Activated B cell treated with CpG ODN at 0.5 μM for 24 hours (primary cell): ENCODE results near the gene BLOC1S4. TPM values are rescaled to one million over a fixed set of nuclear protein-coding genes. Genes with fewer than 3 reads are reported as not detected.

Experiments
- ATAC-seq: fragments of 200-7000 bp; cut with Tn5 transposase; one replicate; pipeline ENCODE4 v1.10.0; 2021; ENCODE audit warnings: low read depth, mild to moderate bottlenecking, moderate library complexity
- CTCF ChIA-PET: fragments of 350-600 bp; sonication (Branson Sonifier 250); formaldehyde crosslinking; loops from one replicate; lab custom pipeline; 2021; ENCODE audit warnings: antibody characterized with exemption; lab: Charles Lee
- POLR2A ChIA-PET: fragments of 350-600 bp; sonication (Branson Sonifier 250); formaldehyde crosslinking; loops from one replicate; lab custom pipeline; 2021; ENCODE audit warnings: antibody characterized with exemption; lab: Charles Lee
- DNase-seq: peaks from one replicate; pipeline ENCODE4 v3.0.0; 2022
- H3K27ac Mint-ChIP-seq: one replicate; pipeline ENCODE4 v1.8.0; 2020; ENCODE audit warnings: mixed read lengths
- H3K27me3 Mint-ChIP-seq: one replicate; pipeline ENCODE4 v1.8.0; 2021; ENCODE audit warnings: mixed read lengths
- H3K36me3 Mint-ChIP-seq: one replicate; pipeline ENCODE4 v1.8.0; 2021; ENCODE audit warnings: low read depth, mixed read lengths
- H3K4me1 Mint-ChIP-seq: one replicate; pipeline ENCODE4 v1.8.0; 2021; ENCODE audit warnings: mixed read lengths
- H3K4me3 Mint-ChIP-seq: one replicate; pipeline ENCODE4 v1.8.0; 2020; ENCODE audit warnings: mild to moderate bottlenecking, mixed read lengths
- H3K9me3 Mint-ChIP-seq: one replicate; pipeline ENCODE4 v1.8.0; 2020; ENCODE audit warnings: mixed read lengths
- CTCF ChIP-seq: fragments of 200-600 bp; IDR thresholded peaks from one replicate; pipeline ENCODE4 v1.8.0; 2022; ENCODE audit warnings: antibody characterized with exemption, mild to moderate bottlenecking
- intact Hi-C: fragments of 100-400 bp; cut with micrococcal nuclease; formaldehyde crosslinking; loops from one replicate; pipeline ENCODE4 v1.15.1; 2024
- total RNA-seq: library from RNA; stranded (reverse); gene quantifications from 2 replicates; pipeline ENCODE4 v1.2.3, GENCODE V29; 2022

Gene BLOC1S4
- total RNA-seq, 1 donor from 2014 or later: 19.8 TPM

- ChIA-PET POLR2A (interaction anchor here (0.6 kb wide), 1 partner anchor 1116 kb away, joined by 5 read pairs; no protein-coding TSS in a partner anchor), CTCF (no interaction called here)
- intact Hi-C loops: no loop called here
- no peaks in the 10 kb centered on the region for H3K9me3 Mint-ChIP-seq
- no peak overlapping the region for H3K4me3 Mint-ChIP-seq
- no peak overlapping the region for H3K27ac Mint-ChIP-seq
- H3K36me3 Mint-ChIP-seq: no peaks in the 10 kb centered on the region
- H3K27me3 Mint-ChIP-seq: peaks cover 7% of the 10 kb centered on the region
- DNase-seq: no peak
- H3K4me1 Mint-ChIP-seq: no peaks in the 10 kb centered on the region
- TF ChIP-seq CTCF: no peak
- ATAC-seq: no peak
These were observed 27.8 kb upstream of the BLOC1S4 start for GRCh38 chr4:6687947-6688878.

DNA sequence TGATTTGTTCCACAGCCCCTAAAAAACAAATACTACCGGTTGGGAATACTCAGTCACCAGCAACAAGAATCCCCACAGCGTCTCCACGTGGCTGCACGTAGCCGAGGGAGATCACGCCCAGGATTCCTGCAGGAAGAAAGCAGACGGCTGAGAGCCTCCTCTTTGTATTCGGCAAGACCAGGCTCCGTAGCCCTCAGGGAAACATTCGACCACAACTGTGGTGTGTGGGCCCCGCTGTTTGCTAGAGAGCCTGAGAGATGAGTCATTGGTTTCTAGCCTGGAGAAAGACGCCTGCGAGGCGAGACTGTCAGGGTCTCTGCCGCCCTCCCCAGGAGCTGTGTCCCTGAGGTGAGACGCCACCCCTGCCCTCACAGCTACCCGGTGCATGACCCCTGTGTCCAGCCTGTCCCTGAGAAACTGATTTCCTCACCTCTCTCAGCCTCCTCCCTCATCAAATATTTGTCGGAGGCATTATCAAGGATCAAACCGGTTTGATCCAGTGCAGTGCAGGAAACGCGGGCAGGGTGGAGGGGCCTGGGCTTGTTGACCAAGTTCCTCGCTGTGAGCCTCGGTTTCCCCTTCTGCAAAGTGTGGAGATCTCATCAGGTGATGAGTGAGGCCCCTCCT, 27.0 kb upstream of the BLOC1S4 start:
- ChIA-PET POLR2A (interaction anchor here (0.6 kb wide), 1 partner anchor 1115 kb away, joined by 5 read pairs; no protein-coding TSS in a partner anchor), CTCF (no interaction called here)
- ATAC-seq (peak; percentile 56), DNase-seq (no peak)
- H3K36me3 Mint-ChIP-seq: no peaks in the 10 kb centered on the region
- TF ChIP-seq CTCF: no peak
- no peaks in the 10 kb centered on the region for H3K9me3 Mint-ChIP-seq
- H3K4me3 Mint-ChIP-seq: no peak overlapping the region
- no peak overlapping the region for H3K27ac Mint-ChIP-seq
- H3K27me3 Mint-ChIP-seq: peaks cover 7% of the 10 kb centered on the region
- H3K4me1 Mint-ChIP-seq: no peaks in the 10 kb centered on the region
- intact Hi-C loops: no loop called here

DNA sequence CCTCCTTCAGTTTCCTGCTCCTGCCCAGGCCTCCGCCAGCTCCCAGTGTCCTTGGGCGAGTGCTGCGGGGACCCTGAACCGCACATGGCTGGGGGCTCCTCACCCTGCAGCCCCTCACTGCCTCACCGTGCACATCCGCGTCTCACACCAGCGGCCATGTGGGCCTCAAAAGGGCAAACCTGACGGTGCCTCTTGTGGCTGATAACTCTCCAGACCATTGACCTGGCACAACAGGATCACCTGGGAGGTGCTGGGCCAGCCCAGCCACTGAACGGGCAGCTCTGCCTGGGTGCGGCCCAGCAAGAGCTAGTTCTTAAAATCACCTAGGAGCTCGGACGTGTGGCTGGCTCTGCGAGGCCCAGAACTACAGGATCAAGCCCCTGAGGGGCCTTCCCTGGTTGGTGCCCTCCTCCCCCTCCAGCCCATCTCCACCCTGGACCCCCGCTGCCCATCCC, 26.4 kb upstream of the BLOC1S4 start:
- DNase-seq (no peak), ATAC-seq (no peak)
- ChIA-PET CTCF (no interaction called here), POLR2A (no interaction called here)
- Mint-ChIP-seq H3K4me3 (no peak overlapping the region), H3K9me3 (no peaks in the 10 kb centered on the region), H3K27me3 (peaks cover 7% of the 10 kb centered on the region), H3K4me1 (no peaks in the 10 kb centered on the region), H3K36me3 (no peaks in the 10 kb centered on the region), H3K27ac (no peak overlapping the region)
- no peak for TF ChIP-seq CTCF
- intact Hi-C loops: no loop called here

DNA sequence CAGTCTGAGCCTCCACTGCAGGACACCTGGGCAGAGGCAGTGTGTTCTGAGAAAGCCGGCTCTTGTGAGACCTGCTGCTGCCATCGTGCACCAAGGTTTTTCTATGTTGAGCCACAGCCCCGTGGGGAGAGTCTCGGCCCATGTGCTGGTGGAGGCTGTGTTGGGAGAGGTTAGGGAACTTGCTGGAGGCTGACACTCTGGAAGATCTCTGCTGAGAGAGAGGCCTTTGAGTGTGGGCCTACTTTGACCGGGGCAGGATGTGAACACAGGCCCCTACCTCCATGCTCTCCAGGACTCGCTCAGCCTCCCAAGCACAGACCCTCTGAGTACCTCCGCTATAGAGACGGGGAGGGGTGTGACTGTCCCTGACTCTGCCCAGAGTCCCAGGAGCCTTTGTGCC, 23.6 kb upstream of the BLOC1S4 start:
- Mint-ChIP-seq H3K4me1 (peaks cover 10% of the 10 kb centered on the region), H3K4me3 (no peak overlapping the region), H3K36me3 (peaks cover 5% of the 10 kb centered on the region), H3K27ac (no peak overlapping the region), H3K27me3 (peaks cover 7% of the 10 kb centered on the region), H3K9me3 (no peaks in the 10 kb centered on the region)
- intact Hi-C loops: no loop called here
- DNase-seq (no peak), ATAC-seq (no peak)
- ChIA-PET POLR2A (no interaction called here), CTCF (no interaction called here)
- TF ChIP-seq CTCF: no peak

GRCh38 chr4:6692806-6693205, 23.2 kb upstream of the BLOC1S4 start:
- no peak for ATAC-seq
- CTCF ChIA-PET: no interaction called here
- intact Hi-C loops: no loop called here
- Mint-ChIP-seq H3K4me3 (no peak overlapping the region), H3K9me3 (no peaks in the 10 kb centered on the region), H3K36me3 (peaks cover 5% of the 10 kb centered on the region), H3K27me3 (peaks cover 7% of the 10 kb centered on the region), H3K4me1 (peaks cover 10% of the 10 kb centered on the region), H3K27ac (no peak overlapping the region)
- no peak for DNase-seq
- no peak for TF ChIP-seq CTCF
- POLR2A ChIA-PET: no interaction called here
